T-helper 2 cell treated with Interferon-gamma antibody and Interleukin-4, amounts not matched to agents 5 μg/mL and 100 μg/mL, for 36 hours (primary cell): ENCODE measurements around the gene OR10W1.

Experiments
- DNase-seq: peaks from one replicate; pipeline ENCODE4 v3.0.0; 2021; ENCODE audit warnings: low spot score
- H3K27ac Mint-ChIP-seq: one replicate; pipeline ENCODE4 v1.8.0; 2021; ENCODE audit warnings: mild to moderate bottlenecking, mixed read lengths
- H3K27me3 Mint-ChIP-seq: one replicate; pipeline ENCODE4 v1.8.0; 2021; ENCODE audit warnings: low read depth, mixed read lengths
- H3K36me3 Mint-ChIP-seq: one replicate; pipeline ENCODE4 v1.8.0; 2021; ENCODE audit warnings: low read depth, mixed read lengths
- H3K4me1 Mint-ChIP-seq: one replicate; pipeline ENCODE4 v1.8.0; 2021; ENCODE audit warnings: low read depth, mixed read lengths
- H3K4me3 Mint-ChIP-seq: one replicate; pipeline ENCODE4 v1.8.0; 2022; ENCODE audit warnings: mild to moderate bottlenecking, moderate library complexity, mixed read lengths
- H3K9me3 Mint-ChIP-seq: one replicate; pipeline ENCODE4 v1.8.0; 2021; ENCODE audit warnings: mixed read lengths

OR10W1 gene, protein sequence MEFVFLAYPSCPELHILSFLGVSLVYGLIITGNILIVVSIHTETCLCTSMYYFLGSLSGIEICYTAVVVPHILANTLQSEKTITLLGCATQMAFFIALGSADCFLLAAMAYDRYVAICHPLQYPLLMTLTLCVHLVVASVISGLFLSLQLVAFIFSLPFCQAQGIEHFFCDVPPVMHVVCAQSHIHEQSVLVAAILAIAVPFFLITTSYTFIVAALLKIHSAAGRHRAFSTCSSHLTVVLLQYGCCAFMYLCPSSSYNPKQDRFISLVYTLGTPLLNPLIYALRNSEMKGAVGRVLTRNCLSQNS

DNA sequence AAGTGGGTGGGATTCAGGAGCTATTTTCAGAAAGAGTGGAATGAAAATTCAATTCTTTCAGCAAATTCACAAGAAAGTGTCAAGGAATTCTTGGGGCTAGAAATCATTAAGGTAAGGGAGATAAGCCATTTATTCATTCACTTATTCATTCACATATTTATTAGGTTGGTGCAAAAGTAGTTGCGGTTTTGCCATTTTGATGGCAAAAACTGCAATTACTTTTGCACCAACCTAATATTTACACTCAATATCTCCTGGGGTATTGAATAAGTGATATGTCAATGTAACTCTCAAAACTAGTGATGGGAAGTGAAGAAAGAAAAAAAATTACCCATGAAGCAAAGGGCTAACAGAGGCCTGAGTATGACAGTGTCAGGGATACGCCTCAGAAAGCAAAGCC, at the start of gene OR10W1:
Gene OR10W1 (minus strand): TSS at position 119 of the 400 bp plus-strand sequence. CDS start 402 bp downstream, outside the sequence.
- H3K36me3 Mint-ChIP-seq, result no peaks in the 10 kb centered on the region
- no peaks in the 10 kb centered on the region for H3K4me1 Mint-ChIP-seq
- no peak within 1 kb of the TSS for H3K27ac Mint-ChIP-seq
- H3K9me3 Mint-ChIP-seq, result no peaks in the 10 kb centered on the region
- H3K4me3 Mint-ChIP-seq, result no peak within 1 kb of the TSS
- no peak for DNase-seq
- no peaks in the 10 kb centered on the region for H3K27me3 Mint-ChIP-seq

DNA sequence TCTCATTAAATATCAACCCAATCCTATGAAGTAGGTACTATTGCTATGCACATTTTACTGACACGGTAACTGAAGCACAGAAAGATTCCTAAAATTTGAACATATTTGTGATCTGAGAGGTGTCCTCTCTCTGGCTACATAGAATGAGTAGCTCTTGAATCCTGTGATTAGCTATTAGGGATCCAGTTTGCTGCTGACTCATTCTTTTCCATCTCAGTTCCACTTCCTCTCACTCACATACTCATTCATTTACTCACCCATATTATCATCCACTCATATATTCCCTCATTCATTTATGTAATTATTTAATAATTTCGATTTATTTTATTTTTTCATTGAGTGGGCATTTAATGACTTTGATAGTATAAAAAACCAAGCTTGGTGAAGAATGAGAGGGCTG, 48.1 kb upstream of the OR10W1 start:
- Mint-ChIP-seq H3K9me3 (peaks cover 5% of the 10 kb centered on the region), H3K27me3 (no peaks in the 10 kb centered on the region), H3K4me3 (no peak overlapping the region), H3K27ac (no peak overlapping the region), H3K4me1 (no peaks in the 10 kb centered on the region), H3K36me3 (no peaks in the 10 kb centered on the region)
- DNase-seq, result no peak

- Mint-ChIP-seq H3K36me3 (no peaks in the 10 kb centered on the region), H3K4me3 (no peak overlapping the region)
Observed at GRCh38 chr11:58301576-58301975, 33.5 kb upstream of the OR10W1 start.

DNA sequence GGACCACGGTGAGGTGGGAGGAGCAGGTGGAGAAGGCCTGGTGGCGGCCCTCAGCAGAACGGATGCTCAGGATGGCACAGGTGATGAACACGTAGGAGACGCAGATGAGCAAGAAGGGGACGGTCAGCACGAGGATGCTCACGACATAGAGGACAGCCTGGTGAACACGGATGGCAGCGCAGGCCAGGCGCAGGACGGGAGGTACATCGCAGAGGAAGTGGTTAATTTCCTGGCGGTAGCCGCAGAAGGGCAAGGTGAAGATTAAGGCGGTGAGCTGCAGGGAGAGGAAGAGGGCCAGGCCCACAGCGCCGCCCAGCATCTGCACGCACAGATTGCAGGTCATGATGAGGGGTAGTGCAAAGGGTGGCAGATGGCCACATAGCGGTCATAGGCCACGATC, 24.0 kb upstream of the OR10W1 start:
- no peaks in the 10 kb centered on the region for H3K4me1 Mint-ChIP-seq
- no peaks in the 10 kb centered on the region for H3K9me3 Mint-ChIP-seq
- DNase-seq, result no peak
- no peak overlapping the region for H3K27ac Mint-ChIP-seq
- H3K4me3 Mint-ChIP-seq, result no peak overlapping the region
- no peaks in the 10 kb centered on the region for H3K36me3 Mint-ChIP-seq
- no peaks in the 10 kb centered on the region for H3K27me3 Mint-ChIP-seq

More at GRCh38 chr11:58301576-58301975, 33.5 kb upstream of the OR10W1 start:
- Mint-ChIP-seq H3K4me1 (no peaks in the 10 kb centered on the region), H3K27me3 (no peaks in the 10 kb centered on the region), H3K27ac (no peak overlapping the region), H3K9me3 (no peaks in the 10 kb centered on the region)
- DNase-seq, result no peak

DNA sequence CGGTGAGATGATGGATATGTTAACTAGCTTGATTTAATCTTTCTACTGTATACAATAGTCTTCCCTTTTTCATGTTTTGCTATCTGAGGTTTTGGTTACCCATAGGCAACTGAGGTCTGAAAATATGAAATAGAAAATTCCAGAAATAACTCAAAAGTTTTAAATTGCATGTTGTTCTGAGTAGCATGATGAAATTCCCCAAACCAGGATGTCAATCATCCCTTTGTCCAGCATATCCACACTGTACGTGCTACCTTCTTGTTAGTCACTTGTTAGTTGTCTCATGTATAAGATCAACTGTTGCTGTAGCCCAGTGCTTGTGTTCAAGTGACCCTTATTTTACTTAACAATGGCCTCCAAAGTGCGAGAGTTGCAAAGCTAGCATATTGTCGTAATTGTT, 21.2 kb upstream of the OR10W1 start:
- Mint-ChIP-seq H3K27ac (no peak overlapping the region), H3K9me3 (no peaks in the 10 kb centered on the region), H3K36me3 (no peaks in the 10 kb centered on the region), H3K27me3 (no peaks in the 10 kb centered on the region), H3K4me3 (no peak overlapping the region), H3K4me1 (no peaks in the 10 kb centered on the region)
- no peak for DNase-seq

GRCh38 chr11:58286249-58286648, 18.2 kb upstream of the OR10W1 start:
- no peaks in the 10 kb centered on the region for H3K9me3 Mint-ChIP-seq
- no peaks in the 10 kb centered on the region for H3K4me1 Mint-ChIP-seq
- no peaks in the 10 kb centered on the region for H3K27me3 Mint-ChIP-seq
- H3K27ac Mint-ChIP-seq, result no peak overlapping the region
- no peak for DNase-seq
- no peak overlapping the region for H3K4me3 Mint-ChIP-seq
- no peaks in the 10 kb centered on the region for H3K36me3 Mint-ChIP-seq

DNA sequence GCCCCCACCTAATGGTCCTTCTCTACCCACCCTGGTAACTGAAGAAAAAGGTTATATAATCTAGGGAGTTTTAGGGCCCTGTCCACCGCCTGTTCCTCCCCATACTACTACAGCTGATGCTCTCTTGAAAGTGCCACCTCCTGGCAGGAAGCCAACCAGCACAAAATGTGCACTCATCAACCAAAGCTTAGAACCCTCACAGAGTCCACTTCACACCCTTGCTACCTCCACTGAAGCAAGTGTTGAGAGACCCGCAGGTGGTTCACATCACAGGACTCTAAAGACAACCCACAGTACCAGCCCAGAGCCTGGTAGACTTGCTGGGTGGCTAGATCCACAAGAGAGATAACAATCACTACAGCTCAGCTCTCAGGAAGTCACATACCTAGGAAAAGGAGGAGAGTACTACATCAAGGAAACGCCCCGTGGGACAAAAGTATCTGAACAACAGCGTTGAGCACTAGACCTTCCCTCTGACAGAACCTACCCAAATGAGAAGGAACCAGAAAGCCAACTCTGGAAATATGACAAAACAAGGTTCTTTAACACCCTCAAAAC, 17.5 kb upstream of the OR10W1 start:
- no peak overlapping the region for H3K4me3 Mint-ChIP-seq
- H3K9me3 Mint-ChIP-seq, result no peaks in the 10 kb centered on the region
- H3K36me3 Mint-ChIP-seq, result no peaks in the 10 kb centered on the region
- no peaks in the 10 kb centered on the region for H3K27me3 Mint-ChIP-seq
- no peak overlapping the region for H3K27ac Mint-ChIP-seq
- no peaks in the 10 kb centered on the region for H3K4me1 Mint-ChIP-seq
- no peak for DNase-seq

GRCh38 chr11:58276151-58276550, 8.1 kb upstream of the OR10W1 start:
- Mint-ChIP-seq H3K36me3 (no peaks in the 10 kb centered on the region), H3K4me3 (no peak overlapping the region), H3K4me1 (no peaks in the 10 kb centered on the region), H3K27ac (no peak overlapping the region), H3K9me3 (no peaks in the 10 kb centered on the region), H3K27me3 (no peaks in the 10 kb centered on the region)
- DNase-seq, result no peak

DNA sequence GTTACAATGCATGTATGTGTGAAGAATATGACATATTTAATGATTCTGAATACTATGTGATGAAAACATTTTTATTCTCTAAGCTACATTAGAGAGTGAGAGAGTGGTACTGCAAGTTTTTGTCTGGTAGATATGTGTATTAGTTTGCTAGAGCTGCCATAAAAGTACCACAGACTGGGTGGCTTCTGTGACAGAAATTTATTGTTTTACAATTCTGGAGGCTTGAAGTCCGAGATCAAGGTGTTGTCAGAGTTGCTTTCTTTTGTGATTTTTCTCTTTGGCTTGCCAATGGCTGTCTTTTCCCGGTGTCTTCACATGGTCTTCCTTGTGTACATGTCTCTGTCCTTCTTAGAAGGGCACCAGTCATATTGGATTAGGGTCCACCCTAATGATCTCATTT, 6.9 kb upstream of the OR10W1 start:
- Mint-ChIP-seq H3K36me3 (no peaks in the 10 kb centered on the region), H3K9me3 (no peaks in the 10 kb centered on the region), H3K4me3 (no peak overlapping the region), H3K27me3 (no peaks in the 10 kb centered on the region), H3K4me1 (no peaks in the 10 kb centered on the region), H3K27ac (no peak overlapping the region)
- no peak for DNase-seq

- Mint-ChIP-seq H3K36me3 (no peaks in the 10 kb centered on the region), H3K4me1 (no peaks in the 10 kb centered on the region), H3K27me3 (no peaks in the 10 kb centered on the region), H3K4me3 (no peak overlapping the region), H3K9me3 (no peaks in the 10 kb centered on the region), H3K27ac (no peak overlapping the region)
- DNase-seq, result no peak
Observed at GRCh38 chr11:58259983-58260382, 8.1 kb downstream of the OR10W1 start.

DNA sequence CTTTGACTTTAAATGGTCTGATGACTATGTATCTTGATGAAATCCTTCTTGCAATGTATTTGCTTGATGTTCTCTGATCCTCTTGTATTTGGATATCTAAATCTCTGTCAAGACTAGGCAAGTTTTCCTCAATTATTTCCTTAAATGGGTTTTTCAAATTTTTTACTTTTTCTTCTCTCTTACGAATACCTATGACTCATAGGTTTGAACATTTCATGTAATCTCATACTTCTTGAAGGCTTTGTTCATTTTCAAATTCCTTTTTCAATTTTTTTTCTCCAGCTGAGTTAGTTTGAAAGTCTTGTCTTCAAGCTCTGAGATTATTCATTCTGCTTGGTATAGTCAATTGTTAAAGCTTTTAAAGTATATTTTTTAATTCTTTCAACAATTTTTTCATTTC, 13.1 kb downstream of the OR10W1 start:
- no peak overlapping the region for H3K4me3 Mint-ChIP-seq
- no peaks in the 10 kb centered on the region for H3K4me1 Mint-ChIP-seq
- no peaks in the 10 kb centered on the region for H3K36me3 Mint-ChIP-seq
- no peak for DNase-seq
- H3K27ac Mint-ChIP-seq, result no peak overlapping the region
- peaks cover 6% of the 10 kb centered on the region for H3K9me3 Mint-ChIP-seq
- no peaks in the 10 kb centered on the region for H3K27me3 Mint-ChIP-seq

GRCh38 chr11:58243954-58244353, 24.1 kb downstream of the OR10W1 start:
- no peaks in the 10 kb centered on the region for H3K27me3 Mint-ChIP-seq
- no peaks in the 10 kb centered on the region for H3K4me1 Mint-ChIP-seq
- H3K9me3 Mint-ChIP-seq, result peaks cover 6% of the 10 kb centered on the region
- no peak for DNase-seq
- H3K36me3 Mint-ChIP-seq, result no peaks in the 10 kb centered on the region
- no peak overlapping the region for H3K27ac Mint-ChIP-seq
- no peak overlapping the region for H3K4me3 Mint-ChIP-seq

GRCh38 chr11:58227956-58228615, 40.0 kb downstream of the OR10W1 start:
- Mint-ChIP-seq H3K4me1 (no peaks in the 10 kb centered on the region), H3K36me3 (no peaks in the 10 kb centered on the region), H3K27me3 (peaks cover 3% of the 10 kb centered on the region), H3K27ac (no peak overlapping the region), H3K4me3 (no peak overlapping the region), H3K9me3 (no peaks in the 10 kb centered on the region)
- no peak for DNase-seq

GRCh38 chr11:58222721-58223120, 45.3 kb downstream of the OR10W1 start:
- H3K4me3 Mint-ChIP-seq, result no peak overlapping the region
- H3K27me3 Mint-ChIP-seq, result peaks cover 3% of the 10 kb centered on the region
- H3K4me1 Mint-ChIP-seq, result no peaks in the 10 kb centered on the region
- H3K9me3 Mint-ChIP-seq, result no peaks in the 10 kb centered on the region
- no peak for DNase-seq
- H3K36me3 Mint-ChIP-seq, result no peaks in the 10 kb centered on the region
- no peak overlapping the region for H3K27ac Mint-ChIP-seq
